Measurements from ENCODE around the gene ANXA6. TPM values are rescaled to one million over a fixed set of nuclear protein-coding genes. Genes with fewer than 3 reads are reported as not detected.

ANXA6 gene
- total and polyA plus RNA-seq, 2 experiments from 2014 or later = 122 to 152 TPM

- TF ChIP-seq CTCF (IDR thresholded peaks at IDR 0.05; ENCODE audit: poor library complexity) = no peak
- TF ChIP-seq EZH2 (IDR thresholded peaks at IDR 0.05; ENCODE audit: borderline replicate concordance) = no peak
- no peak for TF ChIP-seq EZH2phosphoT487 (IDR thresholded peaks at IDR 0.05; ENCODE audit: low read depth, severe bottlenecking, unreplicated experiment)
These were observed 80.2 kb downstream of the ANXA6 start for GRCh38 chr5:151077419-151077818.

GRCh38 chr5:151076616-151077015 lies 81.0 kb downstream of the ANXA6 start:
- DNase-seq (ENCODE audit: low spot score) = no peak
- Histone ChIP-seq H3K9me2 (replicated peaks; ENCODE audit: insufficient read depth) (no peaks in the 10 kb centered on the region), H4K20me1 (ENCODE audit: insufficient read depth, poor library complexity, severe bottlenecking) (peaks cover 51% of the 10 kb centered on the region), H3K36me3 (replicated peaks; ENCODE audit: insufficient read depth, low read depth) (no peaks in the 10 kb centered on the region), H3K4me2 (no peak overlapping the region), H3K27me3 (no peaks in the 10 kb centered on the region), H3K4me3 (no peak overlapping the region), H2AFZ (no peak overlapping the region), H3K79me2 (peaks cover 87% of the 10 kb centered on the region), H3K27ac (no peak overlapping the region), H3K9me3 (ENCODE audit: low read depth) (no peaks in the 10 kb centered on the region), H3K4me1 (ENCODE audit: insufficient read depth) (peaks cover 8% of the 10 kb centered on the region)
- 92% methylated on average over 6 of the region's 6 CpGs for WGBS (ENCODE audit: low lambda C conversion rate, missing lambda C conversion rate)
- TF ChIP-seq EZH2 (IDR thresholded peaks at IDR 0.05; ENCODE audit: borderline replicate concordance) = no peak
- TF ChIP-seq CTCF (IDR thresholded peaks at IDR 0.05; ENCODE audit: poor library complexity) = no peak
- no peak for TF ChIP-seq EZH2phosphoT487 (IDR thresholded peaks at IDR 0.05; ENCODE audit: low read depth, severe bottlenecking, unreplicated experiment)

More at GRCh38 chr5:151077419-151077818, 80.2 kb downstream of the ANXA6 start:
- peaks cover 86% of the 10 kb centered on the region for H3K79me2 ChIP-seq
- H3K27me3 ChIP-seq = no peaks in the 10 kb centered on the region
- WGBS (ENCODE audit: low lambda C conversion rate, missing lambda C conversion rate) = 93% methylated on average over 9 of the region's 9 CpGs
- no peak overlapping the region for H3K4me3 ChIP-seq
- H3K9me3 ChIP-seq (ENCODE audit: low read depth) = no peaks in the 10 kb centered on the region
- no peak overlapping the region for H3K4me2 ChIP-seq
- H2AFZ ChIP-seq = no peak overlapping the region
- peaks cover 14% of the 10 kb centered on the region for H3K4me1 ChIP-seq (ENCODE audit: insufficient read depth)
- no peak for DNase-seq (ENCODE audit: low spot score)
- H3K9me2 ChIP-seq (replicated peaks; ENCODE audit: insufficient read depth) = no peaks in the 10 kb centered on the region
- H3K36me3 ChIP-seq (replicated peaks; ENCODE audit: insufficient read depth, low read depth) = no peaks in the 10 kb centered on the region
- H3K27ac ChIP-seq = no peak overlapping the region
- H4K20me1 ChIP-seq (ENCODE audit: insufficient read depth, poor library complexity, severe bottlenecking) = peaks cover 44% of the 10 kb centered on the region

GRCh38 chr5:151075698-151076331 lies 81.8 kb downstream of the ANXA6 start:
- Histone ChIP-seq H3K4me3 (no peak overlapping the region), H2AFZ (no peak overlapping the region), H3K79me2 (peaks cover 95% of the 10 kb centered on the region), H3K27ac (peak overlapping the region; percentile 72), H3K4me2 (no peak overlapping the region), H3K27me3 (no peaks in the 10 kb centered on the region), H4K20me1 (ENCODE audit: insufficient read depth, poor library complexity, severe bottlenecking) (peaks cover 54% of the 10 kb centered on the region), H3K9me2 (replicated peaks; ENCODE audit: insufficient read depth) (no peaks in the 10 kb centered on the region), H3K36me3 (replicated peaks; ENCODE audit: insufficient read depth, low read depth) (no peaks in the 10 kb centered on the region), H3K4me1 (ENCODE audit: insufficient read depth) (peaks cover 8% of the 10 kb centered on the region), H3K9me3 (ENCODE audit: low read depth) (no peaks in the 10 kb centered on the region)
- TF ChIP-seq EZH2 (IDR thresholded peaks at IDR 0.05; ENCODE audit: borderline replicate concordance) = no peak
- no peak for TF ChIP-seq CTCF (IDR thresholded peaks at IDR 0.05; ENCODE audit: poor library complexity)
- TF ChIP-seq EZH2phosphoT487 (IDR thresholded peaks at IDR 0.05; ENCODE audit: low read depth, severe bottlenecking, unreplicated experiment) = no peak
- 79% methylated on average over 5 of the region's 5 CpGs for WGBS (ENCODE audit: low lambda C conversion rate, missing lambda C conversion rate)
- peak; percentile 68 for DNase-seq (ENCODE audit: low spot score)
